Adipocyte (in vitro differentiated cells): ENCODE data around the gene ERGIC1.
A peak's percentile ranks its signal among the peaks of the same experiment; 100 is the strongest.

Experiments
- DNase-seq: peaks from one replicate; pipeline ENCODE4 v3.0.0-alpha.2; 2015; ENCODE audit warnings: low read depth
- H3K27me3 ChIP-seq: replicated peaks from 2 replicates; pipeline ENCODE4 v1.7.0; 2013; ENCODE audit warnings: mild to moderate bottlenecking, low read length, moderate library complexity; ENCODE audit not compliant: control insufficient read depth, insufficient read depth
- H3K36me3 ChIP-seq: 2 replicates; pipeline ENCODE4 v1.7.0; 2013; ENCODE audit warnings: low read length, mild to moderate bottlenecking, moderate library complexity; ENCODE audit not compliant: control insufficient read depth, insufficient read depth, severe bottlenecking
- H3K4me1 ChIP-seq: 2 replicates; pipeline ENCODE4 v1.7.0; 2013; ENCODE audit warnings: mild to moderate bottlenecking, low read length, moderate library complexity; ENCODE audit not compliant: control insufficient read depth, insufficient read depth
- H3K4me3 ChIP-seq: 2 replicates; pipeline ENCODE4 v1.7.0; 2013; ENCODE audit warnings: mild to moderate bottlenecking, low read length, moderate library complexity
- H3K9ac ChIP-seq: 2 replicates; pipeline ENCODE4 v1.7.0; 2013; ENCODE audit warnings: mild to moderate bottlenecking, low read length, moderate library complexity
- H3K9me3 ChIP-seq: 2 replicates; pipeline ENCODE4 v1.7.0; 2013; ENCODE audit warnings: mild to moderate bottlenecking, low read length, moderate library complexity; ENCODE audit not compliant: control insufficient read depth

Gene ERGIC1

DNA sequence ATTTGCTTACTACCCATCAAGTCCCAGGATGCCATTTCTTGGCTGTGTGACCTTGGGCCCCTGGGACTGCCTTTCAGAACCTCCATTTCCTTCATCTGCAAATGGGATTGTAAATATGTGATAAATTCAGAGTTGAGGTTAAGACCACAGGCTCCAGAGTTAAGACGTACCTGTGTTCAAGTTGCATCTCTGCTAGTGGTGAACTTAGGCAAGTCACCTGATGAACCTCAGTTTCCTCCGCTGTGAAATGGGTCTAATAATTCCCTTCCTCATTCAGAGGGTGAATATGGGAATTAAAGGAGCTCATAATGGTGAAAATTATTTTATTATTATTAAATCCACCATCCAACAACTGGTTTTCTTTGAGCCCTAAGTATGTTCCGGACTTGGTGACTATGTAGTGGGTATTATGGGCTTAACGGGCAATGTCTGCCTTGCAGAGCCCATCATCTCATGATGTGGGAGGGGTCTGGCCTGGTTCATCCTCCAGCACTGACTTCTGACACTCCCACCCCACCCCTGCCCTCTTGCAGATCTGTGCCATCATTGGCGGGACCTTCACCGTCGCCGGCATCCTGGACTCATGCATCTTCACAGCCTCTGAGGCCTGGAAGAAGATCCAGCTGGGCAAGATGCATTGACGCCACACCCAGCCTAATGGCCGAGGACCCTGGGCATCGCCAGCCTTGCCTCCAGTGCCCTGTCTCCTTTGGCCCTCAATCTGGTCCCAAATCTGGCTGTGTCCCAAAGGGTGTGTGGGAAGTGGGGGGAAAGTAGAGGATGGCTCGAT, 116.3 kb downstream of the ERGIC1 start:
- peaks cover 31% of the 10 kb centered on the region for H3K36me3 ChIP-seq
- no peak overlapping the region for H3K4me3 ChIP-seq
- DNase-seq, result no peak
- H3K9ac ChIP-seq, result peak overlapping the region; percentile 59
- no peaks in the 10 kb centered on the region for H3K9me3 ChIP-seq
- H3K27me3 ChIP-seq, result no peaks in the 10 kb centered on the region
- H3K4me1 ChIP-seq, result peaks cover 17% of the 10 kb centered on the region

DNA sequence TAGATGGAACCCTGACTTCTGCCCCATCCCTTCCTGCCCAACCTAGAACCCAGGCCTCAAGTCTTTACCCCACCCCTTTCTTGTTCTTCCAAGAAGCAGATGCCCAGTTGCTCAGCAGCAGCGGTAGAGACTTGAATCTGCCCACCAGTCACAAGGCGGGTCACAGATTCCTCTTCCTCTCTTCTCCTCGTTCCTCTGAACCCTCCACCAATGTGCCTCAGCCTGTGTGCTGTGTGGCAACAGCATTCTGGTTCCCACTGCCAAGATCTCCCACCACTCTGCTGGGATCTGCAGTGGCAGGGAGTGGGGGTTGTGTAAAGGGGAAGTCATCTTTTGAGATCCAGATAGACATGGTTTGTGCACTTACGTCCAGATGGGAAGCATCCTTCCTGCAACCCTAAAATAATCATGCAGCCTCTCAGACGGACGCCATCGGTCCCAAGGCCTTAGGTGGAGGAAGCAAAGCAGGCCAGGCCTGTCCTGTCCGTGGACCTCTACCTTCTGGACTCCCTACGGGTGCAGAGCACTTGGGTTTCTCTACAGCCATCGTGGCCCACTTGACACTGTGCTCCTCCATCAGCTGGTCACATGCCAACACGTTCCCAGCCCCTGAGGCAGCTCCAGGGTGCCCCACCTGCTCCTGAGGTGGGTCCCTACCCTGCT, 117.5 kb downstream of the ERGIC1 start:
- no peaks in the 10 kb centered on the region for H3K27me3 ChIP-seq
- H3K9ac ChIP-seq, result peak overlapping the region; percentile 59
- peaks cover 23% of the 10 kb centered on the region for H3K36me3 ChIP-seq
- peaks cover 24% of the 10 kb centered on the region for H3K4me1 ChIP-seq
- DNase-seq, result no peak
- H3K9me3 ChIP-seq, result no peaks in the 10 kb centered on the region
- no peak overlapping the region for H3K4me3 ChIP-seq

DNA sequence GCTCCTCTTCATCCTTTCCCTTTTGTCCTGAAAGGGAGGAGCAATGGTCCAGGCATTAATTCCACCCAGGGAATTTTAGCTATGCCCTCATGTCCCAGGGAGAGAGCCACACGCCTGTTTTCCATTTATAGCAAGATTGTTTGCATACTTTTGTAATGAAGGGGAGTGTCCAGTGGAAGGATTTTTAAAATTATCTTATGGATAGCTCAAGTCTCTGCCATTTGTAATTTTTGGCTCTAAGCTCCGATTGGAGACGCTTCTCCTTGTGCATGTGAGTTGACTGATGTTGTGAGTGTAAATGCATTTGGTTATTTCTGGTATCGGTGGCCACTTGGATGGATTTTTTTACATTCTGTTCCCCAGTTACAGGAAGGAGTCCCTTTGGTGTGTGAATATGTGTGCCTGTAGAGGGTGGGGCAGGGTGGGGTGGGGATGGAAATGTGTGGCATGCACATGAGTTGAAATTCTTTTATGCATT, 118.0 kb downstream of the ERGIC1 start:
- Histone ChIP-seq H3K4me3 (no peak overlapping the region), H3K4me1 (peaks cover 24% of the 10 kb centered on the region), H3K27me3 (no peaks in the 10 kb centered on the region), H3K9ac (peak overlapping the region; percentile 59), H3K9me3 (no peaks in the 10 kb centered on the region), H3K36me3 (peaks cover 20% of the 10 kb centered on the region)
- DNase-seq, result peak; percentile 78

- H3K27me3 ChIP-seq, result no peaks in the 10 kb centered on the region
- no peaks in the 10 kb centered on the region for H3K9me3 ChIP-seq
- H3K9ac ChIP-seq, result peak overlapping the region; percentile 30
- peaks cover 12% of the 10 kb centered on the region for H3K36me3 ChIP-seq
- no peak overlapping the region for H3K4me3 ChIP-seq
- H3K4me1 ChIP-seq, result peaks cover 28% of the 10 kb centered on the region
- DNase-seq, result peak; percentile 66
These were observed 120.0 kb downstream of the ERGIC1 start for GRCh38 chr5:172953776-172954675.

DNA sequence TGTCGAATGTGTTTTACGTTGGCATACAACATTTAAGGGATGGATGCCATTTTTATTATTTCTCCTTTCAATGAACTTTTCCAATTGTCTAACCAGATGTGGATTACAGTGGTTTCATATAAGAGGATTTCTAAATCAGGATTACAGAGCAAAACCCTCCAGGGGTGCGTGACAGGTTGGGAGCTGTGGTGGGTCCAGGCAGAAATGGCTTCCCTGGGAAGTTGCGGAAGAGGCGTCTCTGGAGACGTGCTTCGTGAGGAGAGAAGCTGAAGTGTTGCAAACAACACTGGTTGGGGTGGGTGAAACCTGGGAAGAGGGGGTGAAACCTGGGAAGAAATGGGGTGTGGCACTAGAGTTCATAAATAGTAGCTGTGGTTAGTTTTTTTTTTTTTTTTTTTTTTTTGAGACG, 120.7 kb downstream of the ERGIC1 start:
- no peak for DNase-seq
- H3K27me3 ChIP-seq, result no peaks in the 10 kb centered on the region
- no peaks in the 10 kb centered on the region for H3K9me3 ChIP-seq
- peaks cover 28% of the 10 kb centered on the region for H3K4me1 ChIP-seq
- peak overlapping the region; percentile 19 for H3K9ac ChIP-seq
- H3K36me3 ChIP-seq, result peaks cover 8% of the 10 kb centered on the region
- H3K4me3 ChIP-seq, result no peak overlapping the region

DNA sequence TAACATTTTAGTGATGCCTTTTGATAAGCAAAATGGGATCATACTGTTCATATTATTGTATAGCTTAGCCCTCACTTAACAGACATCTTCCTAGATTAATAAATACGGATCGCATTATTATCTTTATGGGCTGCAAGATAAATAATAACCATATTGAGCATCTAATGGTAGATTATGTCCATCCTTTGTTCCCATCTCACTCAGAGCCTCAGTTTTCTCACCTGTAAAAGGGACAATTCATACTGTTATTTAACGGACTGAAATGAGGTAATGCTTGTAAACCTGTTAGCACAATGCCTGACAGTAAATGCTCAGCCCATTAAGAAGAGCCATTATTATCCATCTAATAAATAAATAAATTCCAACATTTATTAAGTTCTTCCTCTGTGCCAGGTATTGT, 122.2 kb downstream of the ERGIC1 start:
- Histone ChIP-seq H3K9ac (peak overlapping the region; percentile 50), H3K36me3 (peaks cover 5% of the 10 kb centered on the region), H3K4me1 (peaks cover 39% of the 10 kb centered on the region), H3K4me3 (no peak overlapping the region), H3K9me3 (no peaks in the 10 kb centered on the region), H3K27me3 (no peaks in the 10 kb centered on the region)
- no peak for DNase-seq

DNA sequence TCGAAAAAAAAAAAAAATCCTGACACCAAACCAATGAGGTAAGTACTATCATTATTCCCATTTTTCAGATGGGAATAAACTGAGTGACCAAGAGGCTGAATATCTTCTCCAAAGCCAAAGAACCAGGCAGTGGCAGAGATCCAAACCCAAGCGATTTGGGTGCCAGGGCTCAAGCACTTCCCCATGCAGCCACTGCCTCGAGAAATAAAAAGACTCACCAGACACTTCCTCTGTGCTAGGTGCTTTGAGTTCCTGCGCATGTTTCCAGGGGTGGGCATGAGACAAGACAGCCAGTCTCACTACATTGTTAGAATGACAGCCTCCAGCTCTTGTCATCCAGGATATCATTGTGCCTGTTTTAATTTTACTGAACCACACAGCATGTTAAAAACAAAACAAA, 122.9 kb downstream of the ERGIC1 start:
- no peak for DNase-seq
- Histone ChIP-seq H3K36me3 (peaks cover 7% of the 10 kb centered on the region), H3K4me1 (peaks cover 32% of the 10 kb centered on the region), H3K4me3 (no peak overlapping the region), H3K9ac (no peak overlapping the region), H3K27me3 (no peaks in the 10 kb centered on the region), H3K9me3 (no peaks in the 10 kb centered on the region)

- no peak overlapping the region for H3K4me3 ChIP-seq
- no peaks in the 10 kb centered on the region for H3K9me3 ChIP-seq
- no peak overlapping the region for H3K9ac ChIP-seq
- H3K36me3 ChIP-seq, result peaks cover 7% of the 10 kb centered on the region
- peaks cover 31% of the 10 kb centered on the region for H3K4me1 ChIP-seq
- H3K27me3 ChIP-seq, result no peaks in the 10 kb centered on the region
- DNase-seq, result no peak
These were observed 123.4 kb downstream of the ERGIC1 start for GRCh38 chr5:172957458-172957857.

- H3K9me3 ChIP-seq, result no peaks in the 10 kb centered on the region
- DNase-seq, result peak; percentile 57
These were observed 124.4 kb downstream of the ERGIC1 start for GRCh38 chr5:172958331-172959046.

DNA sequence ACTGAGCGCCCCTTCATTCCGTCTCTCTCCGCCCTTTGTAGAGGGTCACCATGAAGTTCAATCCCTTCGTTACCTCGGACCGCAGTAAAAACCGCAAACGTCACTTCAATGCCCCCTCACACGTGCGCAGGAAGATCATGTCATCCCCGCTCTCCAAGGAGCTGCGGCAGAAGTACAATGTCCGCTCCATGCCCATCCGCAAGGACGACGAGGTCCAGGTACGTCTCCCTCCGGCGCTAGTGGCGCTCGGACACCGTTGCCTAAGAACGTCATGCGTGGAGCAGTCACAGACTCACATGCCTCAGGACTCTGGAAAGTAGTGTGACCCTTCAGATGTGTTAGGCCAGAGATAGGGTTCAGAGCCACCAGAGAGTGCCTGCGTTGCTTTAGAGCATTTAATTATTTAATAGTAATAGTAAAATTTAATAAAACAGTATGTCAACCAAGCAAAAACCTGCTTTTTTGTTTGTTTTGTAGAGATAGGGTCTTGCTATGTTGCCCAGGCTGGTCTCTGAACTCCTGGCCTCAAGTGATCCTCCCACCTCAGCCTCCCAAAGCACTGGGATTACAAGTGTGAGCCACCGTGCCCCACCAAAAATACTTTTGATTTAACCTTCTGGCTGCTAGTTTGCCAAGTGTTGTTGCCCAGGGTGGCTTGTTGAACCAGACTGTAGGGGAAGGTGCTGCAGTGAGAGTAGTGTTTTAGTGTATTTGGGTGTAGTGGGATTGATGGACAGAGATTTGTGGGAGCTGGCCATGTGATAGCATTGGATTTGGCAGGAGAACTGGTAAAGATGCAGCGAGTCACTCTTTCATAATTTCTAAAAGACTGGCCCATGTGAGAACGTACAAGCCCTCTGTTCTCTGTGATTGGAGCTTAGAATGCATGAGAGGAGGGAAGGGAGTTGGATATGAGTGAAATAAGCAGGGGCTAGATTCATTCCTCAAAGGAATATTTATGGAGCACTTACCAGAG, 126.1 kb downstream of the ERGIC1 start:
- no peaks in the 10 kb centered on the region for H3K9me3 ChIP-seq

More at GRCh38 chr5:172958331-172959046, 124.4 kb downstream of the ERGIC1 start:
- Histone ChIP-seq H3K27me3 (no peaks in the 10 kb centered on the region), H3K4me3 (peak overlapping the region; percentile 93), H3K9ac (peak overlapping the region; percentile 97), H3K36me3 (peaks cover 7% of the 10 kb centered on the region), H3K4me1 (peaks cover 28% of the 10 kb centered on the region)

More for the DNA sequence above, 126.1 kb downstream of the ERGIC1 start:
- Histone ChIP-seq H3K9ac (peak overlapping the region; percentile 97), H3K36me3 (peaks cover 14% of the 10 kb centered on the region), H3K4me1 (peaks cover 22% of the 10 kb centered on the region), H3K4me3 (peak overlapping the region; percentile 93), H3K27me3 (no peaks in the 10 kb centered on the region)
- DNase-seq, result no peak
